Keratinocyte (primary cell): ENCODE data around the gene MZT2B. TPM values are rescaled to one million over a fixed set of nuclear protein-coding genes. Genes with fewer than 3 reads are reported as not detected.
"Not testable (repeated sequence)": the region's sequence is repeated elsewhere in the genome, so short reads cannot be mapped to it uniquely, and the experiment has no call there.

ENCODE experiments used
- DNase-seq: peaks from one replicate; pipeline ENCODE4 v3.0.0-alpha.2; 2011; ENCODE audit warnings: low read depth, missing footprints, low spot score
- FAIRE-seq: peaks from 2 replicates; lab custom pipeline; 2011; peaks lifted over from hg19 to GRCh38; lab: Jason Lieb, UNC
- H2AFZ ChIP-seq: 2 replicates; pipeline ENCODE4 v1.6.0; 2012; ENCODE audit warnings: low read length, control low read depth, inconsistent platforms; ENCODE audit not compliant: control insufficient read depth
- H3K27ac ChIP-seq: 2 replicates; pipeline ENCODE4 v1.5.1; 2011; ENCODE audit warnings: low read length; ENCODE audit not compliant: control insufficient read depth, insufficient read depth
- H3K27me3 ChIP-seq: 3 replicates; pipeline ENCODE4 v1.6.0; 2011; ENCODE audit warnings: low read length; ENCODE audit not compliant: control insufficient read depth, insufficient read depth; ENCODE audit errors: extremely low read depth
- H3K36me3 ChIP-seq, 2 experiments: 2 replicates in 1 of 2; 3 replicates in 1 of 2; pipeline ENCODE4 v1.5.1; 2011; ENCODE audit warnings: low read length in 2 of 2, mild to moderate bottlenecking in 1 of 2; ENCODE audit not compliant: control insufficient read depth in 2 of 2, insufficient read depth in 2 of 2; ENCODE audit errors: extremely low read depth in 1 of 2
- H3K4me1 ChIP-seq: 3 replicates; pipeline ENCODE4 v1.5.1; 2011; ENCODE audit warnings: low read length; ENCODE audit not compliant: control insufficient read depth, insufficient read depth; ENCODE audit errors: extremely low read depth
- H3K4me2 ChIP-seq: 3 replicates; pipeline ENCODE4 v1.6.0; 2011; ENCODE audit warnings: low read depth, low read length; ENCODE audit not compliant: control insufficient read depth, insufficient read depth; ENCODE audit errors: extremely low read depth
- H3K4me3 ChIP-seq, 3 experiments: fragments of 200-600 bp in 1 of 3; sonication (generic) in 1 of 3; 2 replicates in 2 of 3; 3 replicates in 1 of 3; pipeline ENCODE4 v1.5.1; 2011 to 2016; ENCODE audit warnings: low read length in 3 of 3, mild to moderate bottlenecking in 3 of 3, control low read depth in 2 of 3, inconsistent platforms in 1 of 3, low read depth in 1 of 3, mixed read lengths in 1 of 3, mixed run types in 1 of 3, moderate library complexity in 1 of 3; ENCODE audit not compliant: control insufficient read depth in 2 of 3, insufficient read depth in 2 of 3; ENCODE audit errors: extremely low read depth in 1 of 3
- H3K79me2 ChIP-seq: 2 replicates; pipeline ENCODE4 v1.6.0; 2012; ENCODE audit warnings: low read length; ENCODE audit not compliant: control insufficient read depth, insufficient read depth
- H3K9ac ChIP-seq: 3 replicates; pipeline ENCODE4 v1.6.0; 2011; ENCODE audit warnings: low read length; ENCODE audit not compliant: control insufficient read depth, insufficient read depth; ENCODE audit errors: extremely low read depth
- H3K9me1 ChIP-seq: 3 replicates; pipeline ENCODE4 v1.6.0; 2011; ENCODE audit warnings: low read length; ENCODE audit not compliant: control insufficient read depth, insufficient read depth; ENCODE audit errors: extremely low read depth
- H3K9me3 ChIP-seq: 2 replicates; pipeline ENCODE4 v1.5.1; 2012; ENCODE audit warnings: low read depth, low read length; ENCODE audit not compliant: control insufficient read depth
- H4K20me1 ChIP-seq: 3 replicates; pipeline ENCODE4 v1.6.0; 2011; ENCODE audit warnings: low read length; ENCODE audit not compliant: control insufficient read depth, insufficient read depth; ENCODE audit errors: extremely low read depth
- CTCF ChIP-seq, 3 experiments: IDR thresholded peaks in 1 of 3; conservative IDR thresholded peaks in 1 of 3; optimal IDR thresholded peaks in 1 of 3; 2 replicates in 2 of 3; 3 replicates in 1 of 3; pipeline versions ENCODE3 to v1.5.1; 2011; ENCODE audit warnings: low read length in 3 of 3, mild to moderate bottlenecking in 3 of 3, moderate library complexity in 2 of 3, control low read depth in 1 of 3, inconsistent platforms in 1 of 3; ENCODE audit not compliant: insufficient read depth in 2 of 3; ENCODE audit errors: extremely low read depth in 1 of 3
- EZH2 ChIP-seq: IDR thresholded peaks from one replicate; pipeline ENCODE4 v1.6.1; 2012; ENCODE audit warnings: inconsistent platforms, mild to moderate bottlenecking, low read length, moderate library complexity
- dilution Hi-C: fragments of 300-500 bp; cut with MboI; formaldehyde crosslinking; loops from one replicate; pipeline ENCODE4 v1.7.0; 2020; ENCODE audit warnings: low sequenced_read_pairs; ENCODE audit not compliant: extremely low pct_ligation_motif_present
- polyA plus RNA-seq, 5 experiments: library from polyadenylated mRNA; depleted of rRNA in 3 of 5; stranded (reverse) in 3 of 5; stranded (forward) in 1 of 5; unstranded in 1 of 5; fragments of >200 nt; gene quantifications; 1 replicate in 1 of 5; 2 replicates in 3 of 5; 3 replicates in 1 of 5; pipeline versions ENCODE4 v1.2.1 to v1.2.3, GENCODE V29; 2011 to 2012; ENCODE audit warnings: missing spikeins in 2 of 5, low read depth in 1 of 5, low replicate concordance in 1 of 5

Gene MZT2B
- polyA plus RNA-seq, 1 donor (not counting 4 experiments of a cell fraction or from before 2014, with no cell fraction given): 133 TPM

GRCh38 chr2:130165293-130166016, 16.6 kb upstream of the MZT2B start:
- TF ChIP-seq EZH2: no peak
- TF ChIP-seq CTCF (optimal IDR thresholded peaks at IDR 0.05 in 1 of 3, IDR thresholded peaks at IDR 0.05 in 1 of 3, conservative IDR thresholded peaks at IDR 0.05 in 1 of 3; ENCODE audit: extremely low read depth in 1 of 3, insufficient read depth in 2 of 3, low read length in 3 of 3): no peak
- no peaks in the 10 kb centered on the region for H3K4me1 ChIP-seq
- dilution Hi-C loops: no loop called here
- no peak for DNase-seq
- H3K9me1 ChIP-seq: no peaks in the 10 kb centered on the region
- H3K4me3 ChIP-seq: no peak overlapping the region
- no peak overlapping the region for H2AFZ ChIP-seq
- H3K4me2 ChIP-seq: no peak overlapping the region
- no peak overlapping the region for H3K27ac ChIP-seq
- H4K20me1 ChIP-seq: no peaks in the 10 kb centered on the region
- peaks cover 9 to 19% of the 10 kb centered on the region in 2 experiments for H3K36me3 ChIP-seq
- no peak overlapping the region for H3K9ac ChIP-seq
- no peak for FAIRE-seq
- H3K79me2 ChIP-seq: no peaks in the 10 kb centered on the region
- H3K9me3 ChIP-seq: no peaks in the 10 kb centered on the region
- no peaks in the 10 kb centered on the region for H3K27me3 ChIP-seq

- FAIRE-seq: not testable (repeated sequence)
These were observed 15.5 kb upstream of the MZT2B start for GRCh38 chr2:130166611-130167010.

GRCh38 chr2:130169163-130169562, 12.9 kb upstream of the MZT2B start:
- H3K27me3 ChIP-seq, H3K4me1 ChIP-seq, H3K9me3 ChIP-seq, dilution Hi-C loops, H3K9me1 ChIP-seq, H2AFZ ChIP-seq, H3K79me2 ChIP-seq, H3K4me3 ChIP-seq, FAIRE-seq, H3K9ac ChIP-seq, H3K27ac ChIP-seq, H4K20me1 ChIP-seq, DNase-seq, H3K4me2 ChIP-seq: not testable (repeated sequence)
- peaks cover 13 to 19% of the 10 kb centered on the region in 2 experiments for H3K36me3 ChIP-seq

More at GRCh38 chr2:130166611-130167010, 15.5 kb upstream of the MZT2B start:
- H3K9ac ChIP-seq, H3K4me3 ChIP-seq, dilution Hi-C loops, H3K9me1 ChIP-seq, H3K4me2 ChIP-seq, H3K79me2 ChIP-seq, H3K27ac ChIP-seq, DNase-seq, H2AFZ ChIP-seq, H3K4me1 ChIP-seq, H4K20me1 ChIP-seq, H3K27me3 ChIP-seq, H3K9me3 ChIP-seq: not testable (repeated sequence)
- peaks cover 9 to 23% of the 10 kb centered on the region in 2 experiments for H3K36me3 ChIP-seq
